ENCODE measurements around the gene SARDH.

SARDH gene

DNA sequence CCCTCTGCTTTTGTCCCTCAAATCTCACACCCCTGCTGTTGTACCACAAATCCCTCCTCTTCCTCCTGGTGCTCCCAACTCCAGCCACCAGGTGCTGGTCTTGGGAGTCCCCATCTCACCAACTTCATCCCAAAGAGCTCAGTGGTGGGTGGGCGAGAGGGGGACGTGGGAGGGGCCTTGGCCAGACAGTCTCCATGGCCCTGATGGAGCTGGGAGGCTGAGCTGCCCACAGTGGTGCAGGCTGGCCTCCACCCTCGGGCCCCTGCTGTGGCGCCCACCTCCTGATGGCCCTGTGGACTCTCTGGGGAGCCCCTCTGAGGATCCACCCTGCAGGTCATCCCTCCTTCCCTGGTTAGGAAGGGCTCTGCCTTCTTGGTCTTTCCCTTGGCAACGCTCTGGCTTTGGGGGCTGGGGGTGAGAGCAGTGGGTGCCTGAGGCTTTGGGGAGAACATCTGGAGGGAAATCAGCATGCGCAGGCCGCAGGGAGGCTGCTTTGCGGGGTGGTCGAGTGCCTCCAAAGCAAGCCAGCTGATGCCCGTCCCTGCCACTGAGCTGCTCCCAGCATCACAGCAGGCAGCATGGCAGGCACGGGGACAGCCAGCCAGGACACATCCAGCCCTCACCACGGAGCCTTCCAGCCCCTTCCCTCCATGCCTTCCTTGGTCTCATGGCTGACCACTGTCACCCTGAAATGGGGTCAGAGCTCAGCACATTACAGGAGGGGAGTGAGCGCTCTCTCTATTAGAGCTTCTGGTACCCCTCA lies 121.3 kb downstream of the SARDH start:
- no peak for DNase-seq

DNA sequence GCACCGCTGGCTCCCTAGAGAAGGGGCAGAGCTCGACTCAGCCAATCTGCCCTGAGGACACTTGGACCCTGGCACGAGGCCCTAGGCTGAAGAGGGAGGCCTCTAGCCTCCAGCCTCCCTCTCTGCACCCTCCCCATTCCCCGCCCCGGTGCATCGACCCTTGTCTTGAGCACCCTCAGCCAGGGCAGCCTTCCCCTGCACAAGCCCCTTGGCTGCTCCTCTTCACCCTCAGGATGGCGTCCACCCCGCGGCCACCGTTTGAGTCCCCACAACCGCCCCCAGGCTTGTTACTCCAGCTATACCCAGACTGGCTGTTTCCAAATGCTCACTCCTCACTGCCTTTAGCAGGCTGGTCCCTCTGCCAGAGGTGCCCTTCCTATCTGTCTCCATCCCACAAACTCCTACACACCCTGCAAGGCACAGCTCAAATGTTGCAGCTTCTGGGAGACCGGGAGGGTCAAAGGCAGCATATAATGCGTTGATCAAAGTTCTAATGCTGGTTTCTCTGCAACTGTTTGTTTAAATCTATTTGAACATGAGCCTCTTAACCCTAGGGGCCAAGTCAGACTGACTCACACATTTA lies 122.5 kb downstream of the SARDH start:
- DNase-seq = peak; percentile 65

DNA sequence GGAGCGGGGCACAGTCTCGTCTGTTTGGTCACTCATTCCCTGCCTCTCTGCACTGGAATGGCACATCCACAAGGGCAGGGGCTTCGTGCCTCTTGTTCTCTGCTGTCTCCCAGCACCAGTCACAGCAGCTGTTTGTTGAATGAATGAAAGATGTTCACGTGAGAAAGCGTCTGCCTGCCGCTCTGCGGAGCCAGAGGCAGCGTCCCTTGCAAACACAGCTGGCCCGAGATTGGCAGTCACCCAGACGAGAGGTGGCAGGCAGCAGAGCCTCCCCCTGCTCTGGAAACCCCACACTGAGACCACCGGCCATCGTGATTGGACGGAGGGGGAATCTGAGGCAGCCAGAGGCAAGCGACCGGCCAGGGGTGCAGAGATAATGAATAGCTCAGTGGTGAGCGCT lies 123.0 kb downstream of the SARDH start:
- peak; percentile 65 for DNase-seq

DNA sequence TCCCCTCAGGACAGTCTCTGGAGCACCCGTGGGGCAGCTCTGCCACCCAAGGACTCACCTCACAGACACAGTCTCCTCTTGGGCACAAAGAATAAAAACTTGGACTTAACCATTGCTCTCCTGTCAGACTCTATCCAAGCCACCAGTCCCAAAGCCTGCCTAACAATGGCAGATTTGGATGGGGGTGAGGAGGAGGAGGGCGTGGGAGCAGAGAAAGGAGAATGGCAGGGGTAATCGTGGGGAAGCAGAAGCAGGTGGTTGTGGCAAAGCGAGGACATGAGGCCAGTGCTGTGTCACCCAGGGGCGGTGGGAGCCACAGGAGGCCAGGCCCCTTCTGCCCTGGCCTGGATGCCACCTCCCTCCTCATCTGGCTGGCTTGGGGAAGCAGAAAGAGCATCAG lies 123.5 kb downstream of the SARDH start:
- DNase-seq = no peak

DNA sequence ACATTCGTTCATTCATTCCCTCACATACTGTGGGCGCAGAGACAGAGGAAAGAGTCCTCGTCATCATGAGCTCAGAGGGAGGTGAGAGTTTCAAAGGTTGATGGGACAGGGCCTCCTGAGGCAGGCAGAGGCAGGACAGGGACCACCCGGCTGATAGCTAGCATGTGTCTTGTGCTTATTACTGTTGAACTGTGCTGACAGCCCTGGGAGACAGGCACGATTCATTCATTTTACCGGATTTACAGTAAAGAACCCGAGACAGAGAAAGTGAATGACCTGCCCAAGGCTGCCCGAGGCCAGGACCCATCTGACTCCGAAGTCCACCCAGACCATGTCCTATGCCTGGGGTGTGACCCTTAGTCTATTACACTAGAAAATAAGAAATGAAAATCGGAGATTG lies 124.1 kb downstream of the SARDH start:
- DNase-seq = no peak

Measured in NCI-H2029 treated with DMSO at 0.1 percent for 48 hours (cell line).